IMR-90 (cell line): Measurements from ENCODE around the gene MCF2L2. TPM values are rescaled to one million over a fixed set of nuclear protein-coding genes. Genes with fewer than 3 reads are reported as not detected.

Experiments used
- ATAC-seq: fragments of 200-7000 bp; cut with Tn5 transposase; 2 replicates; pipeline ENCODE4 v1.9.1; 2020; ENCODE audit warnings: low read depth, mild to moderate bottlenecking, moderate library complexity
- BruUV-seq: library from RNA; stranded (reverse); fragments of 400-500 nt; replicated peaks from 2 replicates; lab custom pipeline; 2021; lab: Mats Ljungman, UMichigan
- CTCF ChIA-PET: fragments of 300-600 bp; formaldehyde crosslinking; extraction: SDS; loops from one replicate; lab custom pipeline; 2021; ENCODE audit warnings: antibody characterized with exemption; lab: Yijun Ruan, JAX
- POLR2A ChIA-PET: fragments of 300-600 bp; sonication (Branson Sonifier 250); formaldehyde crosslinking; loops from one replicate; lab custom pipeline; 2022; ENCODE audit warnings: antibody characterized with exemption; ENCODE audit not compliant: unreplicated experiment; lab: Charles Lee
- DNase-seq: peaks from one replicate; pipeline ENCODE4 v3.0.0; 2013
- H2AFZ ChIP-seq: replicated peaks from 2 replicates; pipeline ENCODE3; 2013; ENCODE audit warnings: low read length, mild to moderate bottlenecking; ENCODE audit not compliant: poor library complexity
- H2AK5ac ChIP-seq: 2 replicates; pipeline ENCODE4 v1.6.1; 2013; ENCODE audit warnings: low read depth, low read length, inconsistent platforms
- H2AK9ac ChIP-seq: replicated peaks from 2 replicates; pipeline ENCODE3; 2013; ENCODE audit warnings: mild to moderate bottlenecking, low read depth, low read length, moderate library complexity; ENCODE audit not compliant: poor library complexity
- H2BK120ac ChIP-seq: 2 replicates; pipeline ENCODE4 v1.6.1; 2013; ENCODE audit warnings: low read depth, low read length, inconsistent platforms
- H2BK15ac ChIP-seq: 3 replicates; pipeline ENCODE4 v1.6.1; 2013; ENCODE audit warnings: low read depth, low read length, inconsistent platforms
- H2BK20ac ChIP-seq: 2 replicates; pipeline ENCODE4 v1.6.1; 2013; ENCODE audit warnings: low read depth, mild to moderate bottlenecking, inconsistent platforms, low read length, moderate library complexity
- H2BK5ac ChIP-seq: 2 replicates; pipeline ENCODE4 v1.6.1; 2013; ENCODE audit warnings: mild to moderate bottlenecking, low read depth, low read length, inconsistent platforms; ENCODE audit not compliant: poor library complexity, severe bottlenecking
- H3K14ac ChIP-seq: replicated peaks from 2 replicates; pipeline ENCODE4 v1.6.1; 2013; ENCODE audit warnings: low read depth, low read length, inconsistent platforms
- H3K18ac ChIP-seq: 2 replicates; pipeline ENCODE4 v1.6.1; 2013; ENCODE audit warnings: low read depth, low read length, control low read depth
- H3K23ac ChIP-seq: 2 replicates; pipeline ENCODE4 v1.6.1; 2013; ENCODE audit warnings: low read depth, low read length, inconsistent platforms
- H3K27ac ChIP-seq: 2 replicates; pipeline ENCODE4 v1.5.1; 2013; ENCODE audit warnings: mild to moderate bottlenecking, control low read depth, low read length; ENCODE audit not compliant: insufficient read depth
- H3K27me3 ChIP-seq: 2 replicates; pipeline ENCODE4 v1.6.1; 2013; ENCODE audit warnings: low read length; ENCODE audit not compliant: control insufficient read depth, insufficient read depth
- H3K36me3 ChIP-seq: 2 replicates; pipeline ENCODE4 v1.6.1; 2013; ENCODE audit warnings: low read length, mixed read lengths; ENCODE audit not compliant: control insufficient read depth, insufficient read depth
- H3K4ac ChIP-seq: 2 replicates; pipeline ENCODE4 v1.6.1; 2013; ENCODE audit warnings: low read depth, low read length, inconsistent platforms
- H3K4me1 ChIP-seq: 2 replicates; pipeline ENCODE4 v1.6.1; 2013; ENCODE audit warnings: low read length, mixed read lengths; ENCODE audit not compliant: control insufficient read depth, insufficient read depth
- H3K4me2 ChIP-seq: 2 replicates; pipeline ENCODE4 v1.6.1; 2013; ENCODE audit warnings: low read depth, mild to moderate bottlenecking, control low read depth, low read length, moderate library complexity
- H3K4me3 ChIP-seq: 2 replicates; pipeline ENCODE4 v1.5.1; 2013; ENCODE audit warnings: low read depth, mild to moderate bottlenecking, control low read depth, low read length, moderate library complexity; ENCODE audit not compliant: insufficient read depth
- H3K56ac ChIP-seq: 2 replicates; pipeline ENCODE4 v1.6.1; 2013; ENCODE audit warnings: low read length, inconsistent platforms; ENCODE audit not compliant: insufficient read depth; ENCODE audit errors: extremely low read depth
- H3K79me1 ChIP-seq, 2 experiments: 2 replicates each; pipeline ENCODE4 v1.6.1; 2013; ENCODE audit warnings: low read length in 2 of 2, inconsistent platforms in 1 of 2, low read depth in 1 of 2
- H3K9ac ChIP-seq: 2 replicates; pipeline ENCODE4 v1.6.1; 2013; ENCODE audit warnings: low read depth, low read length, control low read depth
- H3K9me1 ChIP-seq: 2 replicates; pipeline ENCODE4 v1.6.1; 2013; ENCODE audit warnings: low read length, inconsistent platforms; ENCODE audit not compliant: insufficient read depth
- H3K9me3 ChIP-seq: 2 replicates; pipeline ENCODE4 v1.6.1; 2013; ENCODE audit warnings: low read length; ENCODE audit not compliant: control insufficient read depth, insufficient read depth
- H4K20me1 ChIP-seq: 2 replicates; pipeline ENCODE4 v1.6.1; 2013; ENCODE audit warnings: low read length, inconsistent platforms; ENCODE audit not compliant: insufficient read depth
- H4K5ac ChIP-seq: 2 replicates; pipeline ENCODE4 v1.6.1; 2013; ENCODE audit warnings: mild to moderate bottlenecking, low read depth, low read length, control low read depth
- H4K8ac ChIP-seq, 2 experiments: 2 replicates each; pipeline ENCODE4 v1.6.1; 2013; ENCODE audit warnings: low read depth in 2 of 2, low read length in 2 of 2, control low read depth in 1 of 2, inconsistent platforms in 1 of 2
- H4K91ac ChIP-seq: 2 replicates; pipeline ENCODE4 v1.6.1; 2013; ENCODE audit warnings: low read depth, low read length, inconsistent platforms; ENCODE audit not compliant: insufficient read depth
- BHLHE40 ChIP-seq: fragments of 150-350 bp; IDR thresholded peaks from 2 replicates; pipeline ENCODE4 v1.6.1; 2016; ENCODE audit warnings: mild to moderate bottlenecking, low read depth, low read length
- CEBPB ChIP-seq: IDR thresholded peaks from 2 replicates; pipeline ENCODE4 v1.6.1; 2012; ENCODE audit warnings: low read depth, low read length, improper control_type of control experiment
- CHD1 ChIP-seq: IDR thresholded peaks from 2 replicates; pipeline ENCODE4 v1.6.1; 2012; ENCODE audit warnings: low read depth, low read length, improper control_type of control experiment
- CTCF ChIP-seq: conservative IDR thresholded peaks from 2 replicates; pipeline ENCODE4 v1.5.1; 2012; ENCODE audit warnings: mild to moderate bottlenecking, low read depth, low read length, improper control_type of control experiment
- ELK1 ChIP-seq: fragments of 150-350 bp; IDR thresholded peaks from 2 replicates; pipeline ENCODE4 v1.6.1; 2016; ENCODE audit warnings: low read depth, mild to moderate bottlenecking, low read length, moderate library complexity, borderline replicate concordance
- FOS ChIP-seq: fragments of 150-350 bp; IDR thresholded peaks from 2 replicates; pipeline ENCODE4 v1.6.1; 2016; ENCODE audit warnings: low read depth, low read length
- MAFK ChIP-seq: IDR thresholded peaks from 2 replicates; pipeline ENCODE4 v1.6.1; 2012; ENCODE audit warnings: low read depth, low read length, improper control_type of control experiment
- MAZ ChIP-seq: IDR thresholded peaks from 2 replicates; pipeline ENCODE4 v1.6.1; 2012; ENCODE audit warnings: low read depth, mild to moderate bottlenecking, low read length, improper control_type of control experiment, moderate library complexity, borderline replicate concordance
- MXI1 ChIP-seq: IDR thresholded peaks from 2 replicates; pipeline ENCODE4 v1.6.1; 2012; ENCODE audit warnings: low read depth, mild to moderate bottlenecking, low read length, moderate library complexity, borderline replicate concordance
- NFE2L2 ChIP-seq: fragments of 150-350 bp; IDR thresholded peaks from 2 replicates; pipeline ENCODE4 v1.6.1; 2016; ENCODE audit warnings: low read depth, mild to moderate bottlenecking, low read length
- POLR2A ChIP-seq: IDR thresholded peaks from 2 replicates; pipeline ENCODE4 v1.6.1; 2012; ENCODE audit warnings: mild to moderate bottlenecking, low read depth, low read length
- RAD21 ChIP-seq: IDR thresholded peaks from 2 replicates; pipeline ENCODE4 v1.6.1; 2012; ENCODE audit warnings: low read length, improper control_type of control experiment
- RCOR1 ChIP-seq: IDR thresholded peaks from 2 replicates; pipeline ENCODE4 v1.6.1; 2012; ENCODE audit warnings: mild to moderate bottlenecking, low read length, improper control_type of control experiment; ENCODE audit not compliant: insufficient replicate concordance
- RFX5 ChIP-seq: IDR thresholded peaks from 2 replicates; pipeline ENCODE4 v1.8.0; 2012; ENCODE audit warnings: low read depth, mild to moderate bottlenecking, low read length, moderate library complexity
- SMC3 ChIP-seq: fragments of 150-350 bp; IDR thresholded peaks from 2 replicates; pipeline ENCODE4 v1.6.1; 2016; ENCODE audit warnings: low read depth, mild to moderate bottlenecking, antibody characterized with exemption, low read length, moderate library complexity
- WGBS, 2 experiments: methylation state at CpG; one replicate each; pipeline versions ENCODE4 v1.1.5 to v1.1.7; 2013; ENCODE audit warnings: missing lambda C conversion rate in 2 of 2; ENCODE audit not compliant: insufficient read length in 1 of 2; ENCODE audit errors: extremely low coverage in 2 of 2; 5-methylcytosine and 5-hydroxymethylcytosine counted together
- dilution Hi-C: fragments of 300-500 bp; cut with HindIII; formaldehyde crosslinking; loops from one replicate; pipeline ENCODE4 v1.14.3; 2018; ENCODE audit warnings: low sequenced_read_pairs; ENCODE audit not compliant: unreplicated experiment
- in situ Hi-C: fragments of 300-500 bp; cut with MboI; formaldehyde crosslinking; loops from 3 replicates; pipeline ENCODE4 v1.14.3; 2019; ENCODE audit warnings: low sequenced_read_pairs, inconsistent platforms, mixed read lengths
- intact Hi-C: fragments of 100-400 bp; cut with micrococcal nuclease; formaldehyde crosslinking; loops from 2 replicates; pipeline ENCODE4 v1.10.0; 2022
- polyA plus RNA-seq, 3 experiments: library from polyadenylated mRNA; depleted of rRNA; stranded (reverse); fragments of >200 nt; gene quantifications; 2 replicates each; pipeline ENCODE4 v1.2.3, GENCODE V29; 2012; ENCODE audit warnings: low replicate concordance in 1 of 3
- total RNA-seq: library from RNA; depleted of rRNA; stranded (reverse); fragments of >200 nt; gene quantifications from 2 replicates; pipeline ENCODE4 v1.2.3, GENCODE V29; 2012

MCF2L2 gene
- total and polyA plus RNA-seq, 2 of the 4 experiments (the other 2 are of a cell fraction): under 0.01 TPM; not detected in 1

- Histone ChIP-seq H4K20me1 (no peaks in the 10 kb centered on the region), H3K27ac (no peak overlapping the region), H3K9me3 (no peaks in the 10 kb centered on the region), H4K5ac (no peak overlapping the region), H2AK5ac (0 out of 2 replicates have a peak overlapping the region, but pooled peaks have one; percentile 18), H4K91ac (no peak overlapping the region), H3K9ac (no peak overlapping the region), H3K79me1 (no peaks in the 10 kb centered on the region), H3K4me3 (no peak overlapping the region), H3K4me2 (no peak overlapping the region), H3K36me3 (no peaks in the 10 kb centered on the region), H3K4ac (no peak overlapping the region), H3K27me3 (peaks cover 29% of the 10 kb centered on the region), H4K8ac (no peak overlapping the region), H2AK9ac (no peak overlapping the region), H3K23ac (no peak overlapping the region), H2BK20ac (no peak overlapping the region), H2AFZ (no peak overlapping the region), H3K56ac (no peak overlapping the region), H3K14ac (no peak overlapping the region), H3K9me1 (no peaks in the 10 kb centered on the region; the same call in 1 of the 2 replicates), H2BK15ac (no peak overlapping the region), H3K18ac (no peak overlapping the region), H2BK5ac (no peak overlapping the region), H2BK120ac (no peak overlapping the region), H3K4me1 (peaks cover 7% of the 10 kb centered on the region)
- CTCF ChIA-PET: no interaction called here
- no CpG with 5 or more reads among the region's 5 CpGs for WGBS, 2 experiments
- no peak for ATAC-seq
- POLR2A ChIA-PET: no interaction called here
- DNase-seq: no peak
- no TSS peak for BruUV-seq
- dilution Hi-C loops (no loop called here), intact Hi-C loops (loop anchor here (10.0 kb wide), 3 partner anchors 468 to 702 kb away; partner anchors contain the start of gene PARL), in situ Hi-C loops (loop anchor here (5.0 kb wide), 1 partner anchor 199 kb away; no protein-coding TSS in a partner anchor)
- TF ChIP-seq POLR2A: no peak
- no peak for TF ChIP-seq CHD1
- TF ChIP-seq ELK1: no peak
- TF ChIP-seq BHLHE40: no peak
- TF ChIP-seq CEBPB: no peak
- TF ChIP-seq MXI1: no peak
- no peak for TF ChIP-seq NFE2L2
- no peak for TF ChIP-seq MAFK
- no peak for TF ChIP-seq CTCF
- no peak for TF ChIP-seq FOS
- TF ChIP-seq SMC3: no peak
- no peak for TF ChIP-seq MAZ
- no peak for TF ChIP-seq RCOR1
- no peak for TF ChIP-seq RAD21
- no peak for TF ChIP-seq RFX5
Measured at GRCh38 chr3:183182732-183183610, 245.4 kb downstream of the MCF2L2 start.
